IPS DF 6.9 (cell line): ENCODE data around the gene CCNQ.

ENCODE experiments used
- DNase-seq: peaks from one replicate; pipeline ENCODE4 v3.0.0-alpha.2; 2013; ENCODE audit warnings: low read depth, low spot score
- H3K27ac ChIP-seq: one replicate; pipeline ENCODE4 v1.5.1; 2013; ENCODE audit warnings: low read length, control low read depth
- H3K27me3 ChIP-seq: 2 replicates; pipeline ENCODE4 v1.6.1; 2013; ENCODE audit warnings: mild to moderate bottlenecking, low read length; ENCODE audit not compliant: control insufficient read depth, insufficient read depth
- H3K36me3 ChIP-seq: 2 replicates; pipeline ENCODE4 v1.6.1; 2013; ENCODE audit warnings: low read length; ENCODE audit not compliant: control insufficient read depth, insufficient read depth
- H3K4me1 ChIP-seq: 2 replicates; pipeline ENCODE4 v1.6.1; 2013; ENCODE audit warnings: low read length; ENCODE audit not compliant: control insufficient read depth, insufficient read depth
- H3K4me3 ChIP-seq: 2 replicates; pipeline ENCODE4 v1.5.1; 2013; ENCODE audit warnings: mild to moderate bottlenecking, low read length
- H3K9me3 ChIP-seq: 2 replicates; pipeline ENCODE4 v1.6.1; 2013; ENCODE audit warnings: low read length, inconsistent platforms; ENCODE audit not compliant: control insufficient read depth, insufficient read depth
- WGBS: extraction: QIAGEN DNeasy Blood & Tissue Kit; methylation state at CpG from one replicate; pipeline ENCODE4 v1.1.7; 2013; ENCODE audit warnings: mixed read lengths, missing lambda C conversion rate; ENCODE audit not compliant: insufficient read length, insufficient coverage; 5-methylcytosine and 5-hydroxymethylcytosine counted together

The CCNQ gene

DNA sequence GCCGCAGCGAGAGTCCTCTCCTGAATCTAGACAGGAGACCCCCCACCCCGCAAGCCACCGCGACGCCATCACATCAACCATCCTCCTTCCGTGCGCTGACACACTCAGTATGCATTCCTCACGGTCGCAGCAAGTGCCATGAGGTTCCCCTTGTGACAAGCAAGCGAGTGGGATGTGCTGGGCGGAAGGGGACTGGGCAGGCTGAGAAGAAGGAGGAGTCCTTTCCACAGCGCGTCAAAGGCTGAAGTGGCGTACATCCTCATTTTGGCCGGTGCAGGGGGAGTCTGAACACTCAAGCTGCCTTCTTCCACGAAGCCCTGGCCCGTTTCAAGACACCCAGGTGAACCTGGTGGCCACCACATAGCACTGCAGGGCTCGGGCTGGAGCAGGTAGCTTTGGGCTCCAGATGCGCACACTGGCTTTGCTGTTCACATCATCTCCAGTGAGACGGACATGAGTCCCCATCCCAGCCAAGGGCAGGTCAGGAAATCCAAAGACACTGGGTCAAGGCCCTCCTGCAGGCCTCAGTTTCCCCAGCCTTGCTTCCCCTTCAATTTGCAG lies 30.4 kb downstream of the CCNQ start:
- DNase-seq = no peak
- Histone ChIP-seq H3K27me3 (no peaks in the 10 kb centered on the region), H3K4me3 (no peak overlapping the region), H3K36me3 (no peaks in the 10 kb centered on the region), H3K27ac (no peak overlapping the region), H3K9me3 (no peaks in the 10 kb centered on the region), H3K4me1 (peaks cover 4% of the 10 kb centered on the region)
- no CpG with 5 or more reads among the region's 21 CpGs for WGBS

GRCh38 chrX:153565996-153566580 lies 32.9 kb downstream of the CCNQ start:
- H3K4me1 ChIP-seq = peaks cover 4% of the 10 kb centered on the region
- WGBS = no CpG with 5 or more reads among the region's 9 CpGs
- no peaks in the 10 kb centered on the region for H3K9me3 ChIP-seq
- no peaks in the 10 kb centered on the region for H3K27me3 ChIP-seq
- no peak for DNase-seq
- no peak overlapping the region for H3K27ac ChIP-seq
- H3K4me3 ChIP-seq = no peak overlapping the region
- H3K36me3 ChIP-seq = no peaks in the 10 kb centered on the region

- no CpG with 5 or more reads among the region's 14 CpGs for WGBS
- Histone ChIP-seq H3K4me3 (no peak overlapping the region), H3K9me3 (no peaks in the 10 kb centered on the region), H3K4me1 (peaks cover 4% of the 10 kb centered on the region), H3K36me3 (no peaks in the 10 kb centered on the region), H3K27me3 (no peaks in the 10 kb centered on the region), H3K27ac (no peak overlapping the region)
- no peak for DNase-seq
Observed at GRCh38 chrX:153564047-153564606, 34.8 kb downstream of the CCNQ start.

DNA sequence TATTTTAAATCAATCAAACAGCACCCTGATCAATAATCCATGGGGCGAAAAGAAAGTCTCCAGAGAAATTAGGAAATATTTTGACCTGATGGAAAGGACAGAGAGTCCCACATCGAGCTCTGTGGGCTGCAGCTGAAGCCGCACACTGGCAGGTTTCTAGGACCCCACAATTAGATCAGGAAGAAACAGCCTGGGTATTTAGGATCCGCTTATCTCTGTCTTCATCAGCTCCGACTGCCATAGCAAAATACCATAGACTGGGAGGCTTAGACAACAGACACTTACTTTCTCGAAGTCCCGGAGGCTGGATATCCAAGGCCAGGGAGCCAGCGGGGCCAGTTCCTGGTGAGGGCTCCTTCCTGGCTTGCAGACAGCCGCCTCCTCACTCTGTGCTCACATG lies 36.4 kb downstream of the CCNQ start:
- no peak overlapping the region for H3K4me3 ChIP-seq
- no peak for DNase-seq
- no peaks in the 10 kb centered on the region for H3K9me3 ChIP-seq
- peaks cover 3% of the 10 kb centered on the region; the same call in 1 of the 2 replicates for H3K4me1 ChIP-seq
- H3K27ac ChIP-seq = no peak overlapping the region
- no CpG with 5 or more reads among the region's 9 CpGs for WGBS
- no peaks in the 10 kb centered on the region for H3K27me3 ChIP-seq
- H3K36me3 ChIP-seq = no peaks in the 10 kb centered on the region

- Histone ChIP-seq H3K9me3 (no peaks in the 10 kb centered on the region), H3K4me3 (no peak overlapping the region), H3K27me3 (no peaks in the 10 kb centered on the region), H3K4me1 (peaks cover 3% of the 10 kb centered on the region; the same call in 1 of the 2 replicates), H3K27ac (no peak overlapping the region), H3K36me3 (no peaks in the 10 kb centered on the region)
- WGBS = no CpG with 5 or more reads among the region's 7 CpGs
- no peak for DNase-seq
Observed at GRCh38 chrX:153561337-153561736, 37.6 kb downstream of the CCNQ start.

DNA sequence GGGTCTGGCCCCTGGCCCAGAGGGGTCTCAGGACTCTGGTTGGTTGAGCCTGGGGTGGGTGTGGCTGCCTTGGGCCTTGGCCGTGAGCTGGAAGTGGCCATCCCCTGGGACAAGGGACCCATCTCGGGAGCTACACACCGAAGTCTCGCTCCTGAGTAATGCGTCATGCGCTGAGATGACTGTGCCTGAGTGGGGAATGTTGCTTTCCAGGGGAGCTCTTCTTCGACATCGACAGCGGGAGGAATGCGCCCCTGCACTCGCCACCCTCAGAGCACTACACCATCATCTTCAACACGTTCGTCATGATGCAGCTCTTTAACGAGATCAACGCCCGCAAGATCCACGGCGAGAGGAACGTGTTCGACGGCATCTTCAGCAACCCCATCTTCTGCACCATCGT lies 38.5 kb downstream of the CCNQ start:
- no CpG with 5 or more reads among the region's 22 CpGs for WGBS
- H3K4me1 ChIP-seq = no peaks in the 10 kb centered on the region
- H3K27me3 ChIP-seq = no peaks in the 10 kb centered on the region
- H3K36me3 ChIP-seq = no peaks in the 10 kb centered on the region
- no peak overlapping the region for H3K4me3 ChIP-seq
- no peak overlapping the region for H3K27ac ChIP-seq
- DNase-seq = no peak
- H3K9me3 ChIP-seq = no peaks in the 10 kb centered on the region

DNA sequence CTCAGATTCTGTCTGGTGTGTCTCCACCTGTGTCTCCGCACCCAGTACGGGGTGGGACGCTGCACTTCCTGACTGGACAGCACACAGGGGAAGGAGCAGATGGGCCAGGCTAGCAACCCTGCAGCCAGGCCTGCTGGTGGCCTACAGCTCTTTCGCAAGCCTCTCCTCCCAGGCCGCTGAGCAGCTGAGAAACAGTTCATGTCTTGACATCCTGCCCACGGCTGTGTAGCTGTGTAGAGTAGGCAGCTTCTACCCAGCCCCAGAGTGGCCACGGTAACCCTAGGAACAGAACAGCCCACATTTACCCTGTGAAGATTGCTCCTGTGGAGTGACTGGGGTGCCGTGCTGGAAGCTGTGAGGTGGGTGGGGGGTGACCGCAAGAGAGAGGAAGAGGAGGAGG lies 38.9 kb downstream of the CCNQ start:
- no peaks in the 10 kb centered on the region for H3K36me3 ChIP-seq
- no CpG with 5 or more reads among the region's 9 CpGs for whole genome bisulfite sequencing

DNA sequence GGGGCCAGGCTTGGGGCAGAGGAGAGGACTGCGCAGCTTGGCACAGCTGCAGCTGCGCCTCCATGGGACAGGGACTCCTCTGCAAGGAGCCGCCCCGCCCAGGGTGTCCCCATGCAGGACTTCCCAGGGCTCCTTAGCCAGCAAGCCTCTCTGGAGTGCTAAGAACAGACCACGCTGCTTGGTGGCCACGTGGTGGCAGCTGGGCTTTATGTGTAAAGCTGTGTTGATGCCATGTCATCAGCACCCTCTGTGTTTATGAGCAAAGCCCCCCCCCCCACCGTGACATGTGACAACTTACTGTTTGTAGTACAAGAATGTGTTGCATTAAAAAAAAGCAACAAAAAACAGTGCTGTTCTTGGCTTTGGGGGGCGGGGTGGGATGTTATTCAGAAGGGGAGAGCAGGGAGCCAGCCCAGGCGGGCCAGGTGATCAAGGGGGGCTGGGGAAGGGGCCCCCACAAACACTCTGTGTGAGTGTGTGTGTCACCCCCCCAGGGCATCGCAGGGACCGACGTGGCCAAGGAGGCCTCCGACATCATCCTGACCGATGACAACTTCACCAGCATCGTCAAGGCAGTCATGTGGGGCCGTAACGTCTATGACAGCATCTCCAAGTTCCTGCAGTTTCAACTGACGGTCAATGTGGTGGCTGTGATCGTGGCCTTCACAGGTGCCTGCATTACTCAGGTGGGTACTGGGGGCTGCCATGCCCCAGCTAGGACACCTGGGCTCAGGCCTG lies 41.2 kb downstream of the CCNQ start:
- H3K27ac ChIP-seq = no peak overlapping the region
- no peaks in the 10 kb centered on the region for H3K4me1 ChIP-seq
- H3K9me3 ChIP-seq = no peaks in the 10 kb centered on the region
- no CpG with 5 or more reads among the region's 19 CpGs for WGBS
- H3K36me3 ChIP-seq = no peaks in the 10 kb centered on the region
- H3K4me3 ChIP-seq = no peak overlapping the region
- no peaks in the 10 kb centered on the region for H3K27me3 ChIP-seq
- no peak for DNase-seq

More for the DNA sequence above, 38.9 kb downstream of the CCNQ start:
- Histone ChIP-seq H3K4me1 (no peaks in the 10 kb centered on the region), H3K4me3 (no peak overlapping the region), H3K9me3 (no peaks in the 10 kb centered on the region), H3K27me3 (no peaks in the 10 kb centered on the region), H3K27ac (no peak overlapping the region)
- DNase-seq = no peak

DNA sequence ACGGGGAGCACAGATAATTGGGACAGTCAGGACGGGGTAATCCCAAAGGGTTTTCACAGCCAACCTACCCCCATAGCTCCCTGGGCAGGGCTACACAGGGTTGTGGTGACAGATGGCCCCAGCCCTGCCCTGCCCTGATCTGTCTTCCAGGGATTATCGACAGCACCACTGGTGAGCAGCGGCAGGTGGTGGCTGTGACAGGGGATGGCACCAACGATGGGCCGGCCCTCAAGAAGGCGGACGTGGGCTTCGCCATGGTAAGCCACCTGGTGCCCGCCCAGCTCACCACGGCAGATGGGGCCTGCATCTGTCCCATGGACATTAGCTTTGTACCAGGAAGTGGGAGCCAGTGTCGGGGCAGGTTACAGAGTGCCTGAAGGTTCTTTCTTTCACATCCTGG lies 42.2 kb downstream of the CCNQ start:
- no peak for DNase-seq
- H3K4me1 ChIP-seq = no peaks in the 10 kb centered on the region
- H3K4me3 ChIP-seq = no peak overlapping the region
- H3K36me3 ChIP-seq = no peaks in the 10 kb centered on the region
- H3K9me3 ChIP-seq = no peaks in the 10 kb centered on the region
- no CpG with 5 or more reads among the region's 12 CpGs for WGBS
- H3K27ac ChIP-seq = no peak overlapping the region
- no peaks in the 10 kb centered on the region for H3K27me3 ChIP-seq

GRCh38 chrX:153554519-153555167 lies 44.3 kb downstream of the CCNQ start:
- no peak for DNase-seq
- Histone ChIP-seq H3K27ac (no peak overlapping the region), H3K27me3 (no peaks in the 10 kb centered on the region), H3K9me3 (no peaks in the 10 kb centered on the region), H3K4me1 (no peaks in the 10 kb centered on the region), H3K36me3 (no peaks in the 10 kb centered on the region), H3K4me3 (no peak overlapping the region)
- no CpG with 5 or more reads among the region's 17 CpGs for WGBS
